ENCODE data around the gene LTK.
A peak's percentile ranks its signal among the peaks of the same experiment; 100 is the strongest.

The LTK gene

GRCh38 chr15:41521614-41522013, 8.0 kb upstream of the LTK start:
- no peaks in the 10 kb centered on the region for H3K4me1 ChIP-seq
- DNase-seq: no peak
- H3K4me3 ChIP-seq (ENCODE audit: low read depth, low read length): no peak overlapping the region
- no peaks in the 10 kb centered on the region for H3K9me3 ChIP-seq
- H3K27me3 ChIP-seq: no peaks in the 10 kb centered on the region
- no peak for TF ChIP-seq CTCF (IDR thresholded peaks at IDR 0.05; ENCODE audit: low read depth, low read length)
- peaks cover 28% of the 10 kb centered on the region for H3K36me3 ChIP-seq

GRCh38 chr15:41520636-41521035, 7.0 kb upstream of the LTK start:
- H3K4me3 ChIP-seq (ENCODE audit: low read depth, low read length): no peak overlapping the region
- H3K27me3 ChIP-seq: no peaks in the 10 kb centered on the region
- DNase-seq: no peak
- no peak for TF ChIP-seq CTCF (IDR thresholded peaks at IDR 0.05; ENCODE audit: low read depth, low read length)
- no peaks in the 10 kb centered on the region for H3K4me1 ChIP-seq
- H3K36me3 ChIP-seq: peaks cover 20% of the 10 kb centered on the region
- no peaks in the 10 kb centered on the region for H3K9me3 ChIP-seq

DNA sequence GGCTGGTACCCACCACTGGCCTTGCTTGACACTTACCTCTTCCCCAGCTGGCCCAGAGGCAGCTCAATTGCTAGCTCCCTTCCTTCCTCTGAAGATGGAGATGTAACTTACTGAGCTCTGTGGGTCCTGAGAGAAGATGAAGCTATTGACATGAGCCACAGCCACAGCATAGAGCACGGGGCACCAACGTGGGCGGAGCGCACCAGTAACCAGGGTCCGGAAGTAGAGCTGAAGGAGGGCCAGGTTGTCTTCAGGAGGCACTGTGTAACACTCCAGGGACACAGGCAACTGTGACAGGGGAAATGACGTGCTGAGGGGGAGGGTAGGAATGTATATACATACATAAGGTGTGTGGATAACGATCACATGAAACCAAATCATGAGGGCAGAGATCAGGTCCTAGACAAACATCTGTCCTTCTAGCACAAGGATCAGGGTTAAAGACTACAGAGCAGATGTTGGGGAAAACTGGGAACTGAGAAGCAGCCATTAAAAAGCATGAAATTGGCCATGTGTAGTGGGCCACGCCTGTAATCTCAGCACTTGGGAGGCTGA, 4.3 kb upstream of the LTK start:
- Histone ChIP-seq H3K4me3 (ENCODE audit: low read depth, low read length) (no peak overlapping the region), H3K4me1 (no peaks in the 10 kb centered on the region), H3K27me3 (no peaks in the 10 kb centered on the region), H3K36me3 (peaks cover 23% of the 10 kb centered on the region), H3K9me3 (no peaks in the 10 kb centered on the region)
- no peak for TF ChIP-seq CTCF (IDR thresholded peaks at IDR 0.05; ENCODE audit: low read depth, low read length)
- DNase-seq: no peak

DNA sequence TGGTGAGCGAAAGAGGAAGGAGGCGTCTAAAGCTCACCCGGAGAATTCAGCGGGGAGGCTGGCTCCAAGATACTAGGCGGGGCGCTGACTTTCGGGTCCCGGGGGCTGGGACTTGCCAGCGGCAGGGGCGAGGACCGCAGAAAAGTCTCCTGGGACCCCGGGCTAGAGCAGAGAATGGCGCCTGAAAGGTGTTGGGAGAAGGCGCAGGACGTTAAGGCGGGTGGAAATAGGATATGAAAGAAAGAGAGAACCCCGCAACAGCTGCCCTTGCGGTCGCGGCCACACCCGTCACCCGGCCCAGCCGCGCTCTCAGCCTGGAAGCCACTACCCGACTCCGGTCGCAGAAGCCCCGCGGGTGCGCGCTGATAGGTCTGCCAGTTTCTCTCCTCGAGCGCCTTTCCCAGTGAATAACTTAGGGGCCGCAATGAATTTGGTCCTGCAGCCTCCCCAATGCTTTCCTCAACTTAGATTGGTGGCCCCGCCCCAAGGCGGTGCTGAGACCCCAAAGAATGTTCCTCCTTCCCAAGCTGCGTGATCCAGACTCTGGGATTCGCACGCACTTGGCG, 604 bp downstream of the LTK start:
- no peak for TF ChIP-seq CTCF (IDR thresholded peaks at IDR 0.05; ENCODE audit: low read depth, low read length)
- H3K9me3 ChIP-seq: no peaks in the 10 kb centered on the region
- H3K4me1 ChIP-seq: no peaks in the 10 kb centered on the region
- peak; percentile 65 for DNase-seq
- H3K36me3 ChIP-seq: peaks cover 14% of the 10 kb centered on the region
- peak overlapping the region; percentile 74 for H3K4me3 ChIP-seq (ENCODE audit: low read depth, low read length)
- no peaks in the 10 kb centered on the region for H3K27me3 ChIP-seq

DNA sequence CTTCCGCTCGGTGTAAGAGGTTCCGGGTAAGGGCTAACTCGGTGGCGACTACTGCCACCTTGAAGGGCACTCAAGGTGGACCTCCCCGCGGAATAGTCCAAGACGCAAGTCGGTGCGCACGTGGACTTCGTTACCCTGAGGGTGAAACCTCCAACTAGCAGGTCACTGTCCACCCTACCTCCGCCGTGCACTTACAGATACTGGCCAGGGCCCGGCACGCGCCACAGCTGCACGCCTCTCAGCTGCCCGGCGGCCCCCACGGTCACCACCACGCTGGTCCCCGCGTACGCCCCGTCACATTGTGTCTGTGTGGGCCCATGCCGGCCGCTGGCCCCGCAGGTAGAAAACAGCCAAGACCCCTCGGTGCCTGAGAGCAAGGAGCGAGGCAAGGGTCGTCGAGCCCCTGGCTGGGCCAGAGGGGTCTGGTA, 1.1 kb downstream of the LTK start:
- Histone ChIP-seq H3K27me3 (no peaks in the 10 kb centered on the region), H3K4me1 (no peaks in the 10 kb centered on the region), H3K36me3 (peaks cover 11% of the 10 kb centered on the region), H3K4me3 (ENCODE audit: low read depth, low read length) (peak overlapping the region; percentile 74), H3K9me3 (no peaks in the 10 kb centered on the region)
- DNase-seq: no peak
- TF ChIP-seq CTCF (IDR thresholded peaks at IDR 0.05; ENCODE audit: low read depth, low read length): no peak

DNA sequence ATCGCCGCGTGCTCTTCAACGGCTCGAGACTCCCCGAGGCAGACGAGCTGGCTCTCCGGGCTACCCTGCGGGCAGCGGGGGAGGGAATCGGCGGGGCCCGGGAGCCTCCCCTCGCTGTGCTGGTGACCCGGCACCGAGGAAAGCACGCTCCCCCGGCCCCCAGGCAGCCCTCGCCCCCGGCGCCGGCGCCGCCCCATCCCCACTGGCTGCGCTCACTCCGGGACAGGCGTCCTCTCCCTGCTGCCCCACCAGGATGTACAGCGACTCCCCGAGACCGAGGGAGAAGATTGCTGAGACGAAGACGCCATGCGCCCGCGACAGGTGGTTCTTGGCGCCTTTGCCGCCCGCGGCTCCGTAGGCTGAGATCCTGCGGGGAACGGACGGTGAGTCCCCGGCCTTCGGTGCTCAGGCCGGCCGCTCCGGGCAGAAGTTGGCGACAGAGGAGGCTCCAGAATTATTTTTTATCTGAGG, 1.7 kb downstream of the LTK start:
- H3K27me3 ChIP-seq: no peaks in the 10 kb centered on the region
- TF ChIP-seq CTCF (IDR thresholded peaks at IDR 0.05; ENCODE audit: low read depth, low read length): no peak
- no peak for DNase-seq

More for the DNA sequence above, 1.7 kb downstream of the LTK start:
- H3K4me3 ChIP-seq (ENCODE audit: low read depth, low read length): no peak overlapping the region
- H3K36me3 ChIP-seq: peaks cover 5% of the 10 kb centered on the region
- no peaks in the 10 kb centered on the region for H3K4me1 ChIP-seq
- no peaks in the 10 kb centered on the region for H3K9me3 ChIP-seq

Data from BE2C (cell line).